Activated effector memory CD4-positive, alpha-beta T cell treated with Interleukin-2 at 50 U/mL for 16 hours (primary cell): Measurements from ENCODE around the gene DDX31.

Source experiments
- DNase-seq: peaks from one replicate; pipeline ENCODE4 v3.0.0-alpha.2; 2020

Gene DDX31

GRCh38 chr9:132671620-132672412 lies 2.0 kb upstream of the DDX31 start:
- no peak for DNase-seq

DNA sequence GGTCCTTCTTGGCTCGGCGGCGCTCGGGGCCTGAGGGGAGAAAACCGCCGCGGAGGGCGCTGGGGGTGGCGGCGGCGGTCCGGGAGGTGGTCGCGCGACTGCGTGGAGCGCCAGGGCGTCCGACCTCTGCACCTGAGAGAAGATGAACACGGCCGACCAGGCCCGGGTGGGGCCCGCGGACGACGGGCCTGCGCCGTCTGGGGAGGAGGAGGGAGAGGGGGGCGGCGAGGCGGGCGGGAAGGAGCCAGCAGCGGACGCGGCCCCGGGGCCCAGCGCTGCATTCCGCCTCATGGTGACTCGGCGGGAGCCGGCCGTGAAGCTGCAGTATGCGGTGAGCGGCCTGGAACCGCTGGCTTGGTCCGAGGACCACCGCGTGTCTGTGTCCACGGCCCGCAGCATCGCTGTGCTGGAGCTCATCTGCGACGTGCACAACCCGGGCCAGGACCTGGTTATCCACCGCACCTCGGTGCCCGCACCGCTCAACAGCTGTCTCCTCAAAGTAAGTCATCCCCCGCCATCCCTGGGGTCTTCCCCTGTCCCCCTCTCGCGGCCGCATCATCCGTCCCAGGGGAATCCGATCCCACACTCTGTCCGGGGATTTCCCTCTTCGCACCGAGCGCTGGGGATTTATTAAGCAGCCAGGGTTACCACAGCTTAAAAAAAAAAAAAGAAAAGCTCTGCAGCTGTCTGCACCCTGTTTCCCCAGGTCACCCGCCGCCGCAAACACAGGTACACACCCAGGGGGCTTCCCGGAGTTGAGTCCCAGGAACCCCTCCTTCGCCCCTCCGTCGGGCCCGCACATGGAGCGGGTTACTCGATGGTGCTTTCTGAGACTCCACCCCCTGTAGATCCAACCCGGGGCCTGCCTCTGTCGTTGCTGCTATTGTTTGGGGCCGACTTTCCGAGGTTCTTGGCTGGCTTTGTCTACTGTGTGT lies 941 bp upstream of the DDX31 start, which contains the start of gene GTF3C4:
Gene GTF3C4, plus strand, starts transcription at position 8 of the 935 bp plus-strand sequence. Its CDS starts 135 bp downstream, at position 143.
- peak; percentile 32 for DNase-seq

GRCh38 chr9:132669319-132669697 lies 475 bp downstream of the DDX31 start:
- no peak for DNase-seq

DNA sequence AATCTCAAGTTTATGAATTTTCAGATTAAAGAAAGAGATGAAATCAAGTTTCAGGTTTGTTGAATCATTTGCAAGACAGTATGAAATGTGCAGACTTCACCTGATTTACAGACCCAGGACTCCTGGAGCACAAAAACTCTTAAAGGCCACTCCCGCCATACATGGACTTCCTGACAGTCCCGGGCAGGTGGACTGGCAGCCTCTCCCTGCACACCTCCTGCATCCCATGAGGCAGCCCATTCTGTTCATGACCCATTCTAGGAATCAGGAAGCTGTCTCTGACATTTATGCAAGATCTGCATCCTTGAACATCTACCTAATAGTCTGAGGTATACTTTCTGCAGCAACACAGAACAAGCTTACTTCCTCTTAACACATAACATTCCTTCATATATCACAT lies 5.9 kb downstream of the DDX31 start:
- DNase-seq, result no peak

DNA sequence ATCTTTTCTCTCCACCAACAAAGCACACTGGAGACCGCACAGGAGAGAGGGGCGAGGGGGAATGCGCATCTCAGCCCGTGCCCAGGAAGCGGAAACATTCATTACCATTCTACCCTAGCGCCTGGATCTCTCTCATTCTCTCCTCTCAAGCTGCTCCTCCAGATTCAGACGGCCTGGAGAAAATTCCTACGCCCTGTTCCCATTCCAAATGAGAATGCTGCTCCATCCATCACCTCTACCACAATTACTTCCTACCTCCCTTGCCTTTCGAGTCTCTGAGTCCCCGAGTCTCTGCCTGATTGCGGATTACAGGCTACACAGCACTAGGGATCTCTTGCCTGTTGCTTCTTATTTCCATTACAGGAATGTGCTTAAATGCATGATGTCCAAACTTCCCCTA lies 6.7 kb downstream of the DDX31 start:
- DNase-seq, result no peak

GRCh38 chr9:132662152-132662945 lies 7.4 kb downstream of the DDX31 start:
- DNase-seq, result no peak

DNA sequence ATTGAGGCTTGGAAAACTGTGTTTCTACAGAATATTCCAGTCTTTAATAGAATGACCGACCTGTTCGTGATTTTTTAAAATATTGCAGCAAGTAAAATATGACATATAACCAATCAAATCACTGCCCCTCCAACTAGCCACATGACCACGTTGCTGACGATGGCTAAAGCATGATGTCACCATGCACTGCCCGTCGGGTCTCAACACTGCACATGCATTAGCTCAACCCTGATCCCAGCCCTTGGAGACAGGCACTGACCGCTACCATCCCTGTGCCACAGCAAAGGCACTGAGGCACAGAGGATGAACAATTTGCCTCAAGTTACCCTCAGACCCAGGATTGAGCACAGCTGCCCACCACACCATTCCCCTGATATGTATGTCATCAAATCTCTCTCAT lies 13.5 kb downstream of the DDX31 start:
- DNase-seq, result no peak

DNA sequence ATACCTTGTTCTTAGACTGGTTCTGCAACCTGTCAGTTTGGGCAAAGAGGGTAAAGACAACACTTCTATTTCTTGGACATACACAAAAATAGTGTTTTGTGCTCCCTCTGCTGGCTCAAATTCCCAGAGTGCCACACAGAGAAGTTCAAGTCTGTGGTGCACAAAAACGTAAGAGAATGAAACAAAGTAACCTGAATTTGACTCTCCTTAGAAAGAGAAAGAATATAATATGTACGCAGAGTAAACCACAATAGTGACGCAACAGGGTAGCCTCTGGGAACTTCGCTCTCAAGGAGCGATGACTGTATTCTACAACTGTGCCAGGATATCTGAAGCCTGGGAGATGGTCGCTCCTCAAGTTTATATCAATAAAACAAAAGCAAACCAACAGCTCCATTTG lies 18.5 kb downstream of the DDX31 start:
- no peak for DNase-seq

GRCh38 chr9:132648685-132649084 lies 21.1 kb downstream of the DDX31 start:
- no peak for DNase-seq

DNA sequence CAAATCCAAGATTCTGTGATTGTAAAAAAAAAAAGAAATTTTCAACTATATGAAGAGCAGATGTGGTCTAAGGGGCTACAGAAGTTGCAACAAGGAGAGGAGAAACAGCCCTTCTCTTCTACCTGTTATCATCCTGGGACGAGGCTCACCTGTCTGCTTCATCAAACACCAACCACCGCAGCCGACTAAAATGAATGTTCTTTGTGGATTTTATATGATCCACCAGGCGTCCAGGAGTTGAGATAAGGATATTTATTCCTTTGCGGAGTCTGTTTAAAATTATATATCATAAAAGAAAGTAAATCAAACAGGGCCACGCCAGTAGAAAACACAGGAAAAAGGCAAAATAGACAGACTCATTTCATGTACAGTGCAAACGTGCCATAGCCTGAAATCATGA lies 21.5 kb downstream of the DDX31 start:
- no peak for DNase-seq

GRCh38 chr9:132647806-132648205 lies 22.0 kb downstream of the DDX31 start:
- no peak for DNase-seq

DNA sequence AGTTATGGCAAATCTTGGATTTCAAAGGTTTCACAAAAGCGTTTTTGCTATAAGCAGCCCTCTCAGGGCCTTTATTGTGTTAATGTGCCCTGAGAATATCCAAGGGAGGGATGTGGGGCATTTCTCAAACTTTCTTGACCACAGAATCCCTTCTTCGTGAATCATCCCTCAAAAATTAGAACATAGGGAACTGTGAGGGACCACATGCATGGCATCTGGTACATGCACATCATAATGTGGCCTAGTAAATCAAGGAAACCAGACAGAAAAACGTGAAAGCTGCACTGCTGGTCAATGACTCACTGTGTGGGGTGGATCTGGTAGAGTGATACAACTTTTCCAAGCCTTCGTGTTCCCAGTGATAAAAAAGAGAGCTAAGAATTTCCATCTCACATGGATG lies 22.4 kb downstream of the DDX31 start:
- no peak for DNase-seq

- DNase-seq, result no peak
Observed at GRCh38 chr9:132646726-132647125, 23.1 kb downstream of the DDX31 start.

- DNase-seq, result no peak
Observed at GRCh38 chr9:132645711-132646110, 24.1 kb downstream of the DDX31 start.

DNA sequence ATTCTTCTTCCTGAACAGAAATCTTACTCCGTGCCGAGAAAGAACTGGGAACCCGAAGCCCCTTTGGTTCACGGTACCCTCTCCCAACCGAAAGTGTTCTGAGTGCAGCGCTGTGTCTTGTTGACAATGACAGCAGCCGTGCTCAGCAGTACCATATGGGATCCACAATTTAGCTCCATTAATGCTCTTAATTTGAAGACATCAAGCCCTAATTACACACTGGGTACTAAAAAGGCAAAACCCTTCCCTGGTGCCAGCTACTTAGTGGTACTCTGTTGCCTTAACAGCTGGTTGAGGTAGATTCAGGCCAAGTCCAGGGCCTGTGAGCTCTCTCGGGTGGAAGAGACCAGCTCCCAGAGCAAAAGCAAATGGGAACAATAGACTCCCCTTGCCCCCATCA lies 24.5 kb downstream of the DDX31 start:
- no peak for DNase-seq

DNA sequence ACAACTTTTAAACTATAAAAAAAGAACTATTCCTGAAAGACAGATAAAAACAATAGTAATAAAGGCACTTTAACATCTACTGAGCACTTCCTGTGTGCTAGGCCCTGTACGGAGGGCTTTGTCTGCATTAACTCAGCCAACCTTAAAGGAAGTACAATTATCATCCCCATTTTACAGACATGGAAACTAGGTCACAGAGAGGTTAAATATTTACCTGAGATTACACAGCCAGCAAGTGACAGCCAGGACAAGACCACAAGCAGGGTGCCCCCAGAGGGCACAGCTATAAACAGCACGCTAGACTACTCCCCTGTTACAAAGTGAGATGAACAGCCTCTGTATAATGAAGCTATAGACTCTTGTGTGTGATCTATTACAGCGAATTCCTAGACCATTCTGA lies 25.5 kb downstream of the DDX31 start:
- DNase-seq, result no peak

DNA sequence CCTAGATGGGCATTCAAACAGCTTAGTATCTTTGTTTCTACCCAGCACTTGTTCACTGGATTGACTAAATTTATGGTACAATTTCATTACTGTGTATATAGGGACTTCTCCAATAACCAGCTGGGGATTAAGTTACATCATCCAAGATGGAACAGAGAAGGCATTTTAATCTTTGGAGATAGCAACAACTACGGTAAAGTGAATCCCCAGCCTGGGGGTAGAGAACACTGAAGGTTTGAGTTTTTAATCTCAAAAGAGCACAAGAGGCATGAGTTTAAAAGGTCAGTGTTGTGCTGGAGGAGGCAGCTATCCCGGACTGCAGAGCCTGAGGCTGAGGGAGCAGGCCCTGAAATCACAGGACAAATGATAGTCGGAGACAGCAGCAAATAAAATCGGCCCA lies 28.6 kb downstream of the DDX31 start:
- no peak for DNase-seq

- DNase-seq, result no peak
Observed at GRCh38 chr9:132639322-132639721, 30.5 kb downstream of the DDX31 start.

GRCh38 chr9:132638240-132638639 lies 31.5 kb downstream of the DDX31 start:
- DNase-seq, result no peak

DNA sequence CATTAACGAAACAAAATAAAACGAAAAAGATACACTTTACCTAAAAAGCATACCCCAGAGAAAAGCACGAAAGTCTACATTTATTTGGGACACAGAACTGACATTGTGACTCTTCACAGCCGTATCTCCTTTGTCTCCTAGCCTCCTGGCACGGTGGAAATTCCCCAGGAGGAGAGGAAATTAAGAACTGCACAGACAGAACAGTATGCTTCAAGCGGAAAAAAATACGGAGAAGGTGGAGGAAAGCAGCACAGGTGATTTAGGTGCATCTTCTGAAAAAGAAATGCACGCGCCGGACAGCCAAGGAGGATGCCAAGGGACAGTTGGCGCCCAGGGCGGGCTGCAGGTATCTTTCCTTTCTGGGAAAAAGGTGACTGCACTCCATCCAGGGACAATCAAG lies 32.0 kb downstream of the DDX31 start:
- DNase-seq, result no peak

DNA sequence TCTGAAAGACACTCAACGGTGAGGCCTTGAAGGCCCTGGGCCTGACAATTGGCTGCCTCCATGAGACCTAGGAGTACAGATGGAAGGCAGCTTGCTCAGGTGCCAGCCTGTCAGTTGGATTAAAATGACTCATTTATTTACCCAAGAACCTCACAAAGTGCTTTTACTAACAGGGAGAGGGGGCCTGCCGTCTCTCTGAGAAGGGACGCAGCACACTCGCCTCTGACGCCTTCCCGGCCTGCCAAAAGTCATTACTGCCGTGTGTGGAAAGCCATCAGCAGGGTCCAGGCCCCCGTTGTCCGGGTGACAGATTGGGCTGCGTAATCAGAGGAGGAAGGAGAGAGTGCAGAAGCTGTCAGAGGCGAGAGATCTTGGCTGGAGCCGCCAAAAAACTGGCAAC lies 32.4 kb downstream of the DDX31 start:
- DNase-seq, result no peak

GRCh38 chr9:132634327-132634726 lies 35.5 kb downstream of the DDX31 start:
- no peak for DNase-seq
